Amniotic stem cell (primary cell): ENCODE data around the gene AGXT2.
A peak's percentile ranks its signal among the peaks of the same experiment; 100 is the strongest.
"Not testable (repeated sequence)": the region's sequence is repeated elsewhere in the genome, so short reads cannot be mapped to it uniquely, and the experiment has no call there.

Source experiments
- DNase-seq: peaks from one replicate; lab custom pipeline; 2025; lab: John Stamatoyannopoulos, UW

AGXT2 gene

DNA sequence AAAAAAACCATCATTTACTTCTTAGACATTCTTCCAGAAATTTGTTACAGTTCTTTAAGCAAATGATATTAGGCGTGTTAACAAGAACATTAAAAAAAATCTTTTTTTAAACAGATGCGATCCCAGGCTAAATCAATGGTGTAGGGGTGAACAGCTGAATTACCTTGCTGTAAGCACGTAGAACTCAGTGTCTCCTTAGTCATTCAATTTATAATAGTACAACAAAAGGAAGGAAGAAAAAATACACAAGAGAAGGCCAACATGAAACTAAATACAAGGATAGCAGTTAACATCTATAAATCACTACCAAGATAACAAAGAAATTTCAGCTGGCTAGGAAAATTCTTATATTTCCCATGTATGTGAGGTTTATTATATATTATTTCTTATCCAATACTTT is 35.4 kb downstream of the AGXT2 start:
- DNase-seq = no peak

DNA sequence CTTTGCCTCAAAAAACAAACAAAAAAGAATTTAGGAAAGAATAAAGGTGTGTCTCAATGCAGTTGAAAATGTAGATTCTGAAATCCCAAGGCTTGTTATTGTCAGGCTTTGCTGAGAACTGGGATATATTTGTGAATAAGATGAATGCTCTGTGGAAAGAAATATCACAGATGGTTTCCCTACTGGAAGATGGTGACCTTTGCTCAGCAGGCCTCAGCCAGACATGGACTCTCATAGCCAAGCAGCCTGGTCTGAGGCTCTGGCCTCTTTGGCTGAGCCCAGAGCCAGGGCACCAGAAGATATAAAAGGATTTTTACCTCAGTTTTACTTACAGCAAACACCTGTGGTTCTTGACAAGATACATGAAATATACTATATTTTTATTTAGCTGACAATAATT is 37.1 kb downstream of the AGXT2 start:
- DNase-seq = no peak

DNA sequence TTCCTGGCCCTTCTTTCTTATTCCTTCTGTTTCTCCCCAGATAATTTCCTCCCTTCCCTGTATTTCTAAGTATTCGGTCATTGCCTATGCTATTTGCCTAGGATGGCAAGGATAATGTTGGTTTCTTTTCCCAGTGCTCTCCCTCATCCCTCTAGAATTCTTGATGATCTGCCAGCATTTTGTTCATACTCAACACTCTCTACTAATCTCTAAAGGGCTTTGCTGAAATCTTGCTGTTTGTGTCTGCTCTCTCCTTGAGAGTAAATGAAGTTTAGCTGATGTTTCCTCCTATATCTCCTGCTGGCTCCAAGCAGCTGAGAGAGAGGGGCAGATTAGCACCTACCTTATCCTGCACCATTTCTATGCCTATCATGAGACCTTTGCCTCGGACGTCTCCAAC is 38.1 kb downstream of the AGXT2 start:
- DNase-seq = no peak

DNA sequence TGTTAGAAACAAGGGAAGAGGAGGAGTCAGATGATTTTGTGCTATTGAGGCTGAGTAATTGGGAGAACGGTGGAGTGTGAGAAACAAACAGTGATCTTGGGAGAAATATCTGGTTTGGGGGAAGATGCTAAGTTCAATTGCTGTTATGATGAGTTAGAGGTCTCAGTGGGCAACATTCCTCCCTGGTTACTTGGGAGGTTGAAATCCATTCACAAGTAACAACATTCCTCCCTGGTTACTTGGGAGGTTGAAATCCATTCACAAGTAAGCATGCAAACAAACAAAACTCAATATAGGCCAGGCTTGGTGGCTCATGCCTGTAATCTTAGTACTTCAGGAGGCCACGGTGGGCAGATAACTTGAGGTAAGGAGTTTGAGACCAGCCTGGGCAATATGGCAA is 38.7 kb downstream of the AGXT2 start:
- no peak for DNase-seq

DNA sequence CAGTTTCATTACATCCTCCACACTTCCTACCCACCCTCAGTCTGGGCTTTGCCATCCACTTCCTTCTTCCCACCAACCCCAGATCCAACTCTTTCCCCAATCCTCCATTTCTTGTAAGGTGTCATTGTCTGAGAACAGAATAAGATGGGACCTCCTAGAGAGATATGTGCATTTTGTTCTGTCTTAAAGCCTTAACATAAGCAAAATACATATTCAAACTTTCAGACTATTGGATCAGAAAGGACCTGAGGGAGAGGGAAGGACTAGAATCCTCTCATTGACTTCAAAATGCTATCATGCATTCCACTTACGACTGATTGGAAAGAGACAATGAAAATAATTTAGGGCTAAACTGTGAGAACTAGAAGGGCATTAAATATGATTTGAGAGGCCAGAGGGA is 43.0 kb downstream of the AGXT2 start:
- DNase-seq = no peak

DNA sequence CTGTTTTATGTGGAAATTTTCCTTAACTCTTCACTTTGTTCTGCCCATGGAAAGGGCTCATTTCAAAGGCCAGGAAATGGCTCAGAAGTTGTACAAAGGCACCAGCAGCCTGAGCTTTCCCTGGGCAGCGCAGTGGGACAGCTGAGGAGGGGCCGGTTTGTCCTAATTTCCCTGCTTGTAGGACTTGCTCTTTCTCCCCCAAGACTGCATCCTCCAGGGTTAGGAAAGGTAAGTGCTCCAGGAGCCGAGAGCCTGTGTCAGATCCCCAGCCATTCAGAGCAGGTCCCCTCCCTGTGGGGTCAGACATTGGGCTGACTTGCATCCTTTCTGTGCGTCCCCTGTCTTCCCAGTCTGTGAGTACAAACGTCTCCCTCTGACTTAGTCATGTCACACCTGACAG is 43.5 kb downstream of the AGXT2 start:
- no peak for DNase-seq

DNA sequence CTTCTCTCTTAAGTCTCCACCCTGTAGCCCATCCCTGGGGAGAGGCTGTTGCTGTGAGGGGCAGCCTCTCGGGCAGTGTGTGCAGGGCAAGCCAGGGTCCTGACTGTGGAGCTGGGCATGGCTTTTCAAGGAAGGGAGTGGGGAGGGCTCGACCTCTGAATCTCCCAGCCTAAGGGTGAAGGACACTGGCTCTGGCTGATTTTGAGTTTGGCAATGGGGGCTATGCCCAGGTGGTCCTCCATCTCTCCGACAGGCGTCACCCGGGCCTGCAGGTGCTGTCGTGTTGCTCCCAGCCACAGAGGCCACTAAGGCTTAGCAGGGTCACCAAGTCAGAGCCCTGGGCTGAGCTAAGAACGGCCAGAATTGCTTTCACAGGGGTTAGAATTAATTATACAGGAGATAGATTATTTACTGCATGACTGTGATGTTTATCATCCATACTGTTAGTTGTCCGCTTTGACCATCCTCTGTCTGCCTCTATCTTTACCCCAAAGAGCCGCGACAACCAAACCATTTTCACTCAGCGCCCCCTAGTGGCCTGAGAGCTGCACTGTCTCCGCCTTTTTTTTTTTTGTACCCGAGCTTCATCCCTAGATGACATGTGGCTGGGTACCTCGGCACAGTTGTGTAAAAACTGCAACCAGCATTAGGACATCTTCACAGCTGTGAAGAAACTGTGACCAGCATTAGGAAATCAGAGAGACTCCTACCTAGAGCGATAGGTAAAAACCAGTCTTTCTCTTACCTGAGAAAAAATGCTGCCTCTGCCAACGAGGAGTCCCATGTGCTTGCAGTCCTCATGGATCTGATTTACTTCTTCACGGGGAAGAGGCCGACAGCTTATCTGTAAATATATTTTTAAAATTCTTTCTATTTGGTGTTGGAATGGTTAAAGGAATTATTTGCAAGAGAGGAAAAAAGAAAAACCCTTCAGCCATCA is 44.5 kb downstream of the AGXT2 start:
- peak; percentile 8 for DNase-seq

DNA sequence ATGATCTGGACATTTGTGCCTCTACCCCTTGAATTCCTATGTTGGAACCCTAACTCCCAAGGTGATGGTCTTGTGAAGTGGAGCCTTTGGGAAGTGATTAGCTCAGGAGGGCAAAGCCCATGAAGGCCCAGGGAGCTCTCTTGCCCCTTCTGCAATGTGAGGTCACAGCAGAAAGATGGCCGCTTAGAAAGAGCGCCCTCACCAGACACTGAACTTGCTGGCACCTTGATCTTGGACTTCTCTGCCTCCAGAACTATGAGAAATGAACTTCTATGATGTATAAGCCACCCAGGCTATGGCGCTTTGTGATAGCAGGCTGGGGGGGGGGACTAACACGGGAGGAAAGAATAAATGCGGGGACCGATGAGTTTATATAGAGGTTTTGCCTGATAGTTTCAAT is 45.3 kb downstream of the AGXT2 start:
- DNase-seq = no peak

DNA sequence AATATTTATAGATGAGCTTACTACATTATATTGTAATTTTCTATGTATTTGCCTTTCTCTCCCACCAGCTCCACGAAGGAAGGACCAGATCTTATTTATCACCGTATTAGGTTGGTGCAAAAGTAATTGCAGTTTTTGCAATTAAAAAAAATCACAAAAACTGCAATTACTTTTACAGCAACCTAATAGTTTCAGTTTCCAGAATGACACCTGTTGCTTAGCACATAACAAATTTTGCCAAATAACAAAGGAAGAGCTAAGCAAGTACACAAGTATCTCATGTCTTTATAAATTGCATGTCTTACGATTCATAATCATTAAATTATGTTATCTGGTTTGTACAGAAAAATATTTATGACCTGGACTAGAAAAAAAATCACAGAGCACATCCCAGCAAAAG is 45.9 kb downstream of the AGXT2 start:
- DNase-seq = no peak

DNA sequence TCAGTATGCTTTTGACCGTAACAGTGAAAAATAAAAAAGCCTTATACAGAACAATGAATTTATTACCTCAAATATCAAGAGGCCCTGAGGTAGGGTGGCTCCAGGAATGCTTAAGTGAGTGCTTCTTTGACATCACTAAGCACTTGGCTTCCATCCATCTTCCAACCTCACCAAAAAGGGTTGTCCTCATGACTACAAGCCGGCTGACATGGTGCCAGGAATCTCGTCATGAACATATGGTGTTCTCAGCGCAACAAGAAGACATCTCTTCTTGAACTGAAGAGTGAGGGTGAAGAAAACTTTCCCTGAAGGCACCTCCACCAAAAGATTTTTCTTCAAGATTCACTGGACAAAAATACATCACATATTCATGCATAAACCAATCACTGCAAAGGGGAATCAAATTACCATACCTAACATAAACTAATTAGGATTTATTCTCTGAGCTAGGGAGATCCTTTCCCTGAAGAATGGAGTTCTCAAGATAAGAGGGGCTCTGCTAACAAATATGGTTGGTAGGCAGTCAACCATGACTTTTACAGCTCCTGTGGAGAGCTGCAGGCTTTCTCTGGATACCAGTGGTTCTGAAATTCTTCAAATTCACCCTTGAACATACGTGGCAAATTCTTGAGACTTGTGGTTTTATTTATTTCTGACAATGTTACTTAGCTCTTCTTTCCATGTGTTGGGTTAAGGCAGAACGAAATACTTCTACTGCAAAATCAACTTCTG is 49.5 kb downstream of the AGXT2 start:
- DNase-seq = no peak

DNA sequence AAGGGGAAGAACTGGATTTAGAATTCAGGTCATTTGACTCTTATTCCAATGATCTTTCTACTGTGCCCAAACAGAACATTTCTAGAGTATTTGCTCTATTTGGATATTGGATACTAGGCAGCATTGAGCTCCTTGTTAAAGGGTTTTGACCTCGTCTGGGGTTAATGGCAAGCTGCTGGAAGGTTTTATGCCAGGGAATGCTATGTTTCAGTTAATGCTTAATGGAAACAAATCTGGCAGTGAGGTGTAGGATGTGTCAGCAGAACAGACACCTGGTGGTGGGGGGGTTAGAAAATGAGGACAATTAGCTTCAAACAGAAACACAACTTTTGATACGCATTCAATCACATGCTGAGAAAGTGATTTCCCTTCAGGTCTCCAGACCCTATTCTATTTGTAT is 51.5 kb downstream of the AGXT2 start:
- no peak for DNase-seq

DNA sequence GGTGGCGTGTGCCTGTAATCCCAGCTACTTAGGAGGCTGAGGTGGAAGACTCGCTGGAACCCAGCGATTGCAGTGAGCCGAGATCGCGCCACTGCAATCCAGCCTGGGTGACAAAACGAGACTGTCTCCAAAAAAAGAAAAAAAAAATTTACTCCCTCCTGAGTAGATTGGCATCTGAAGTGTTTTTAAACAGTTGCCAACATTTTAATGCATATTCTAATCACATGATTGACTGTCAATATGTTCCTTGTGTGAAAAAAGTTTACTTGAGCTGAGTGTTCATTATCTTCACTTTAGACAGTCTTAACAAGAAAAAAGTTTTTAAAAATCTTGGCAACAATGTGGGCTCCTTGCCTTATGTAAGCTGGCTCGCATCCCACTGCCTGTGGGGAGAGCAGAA is 53.8 kb downstream of the AGXT2 start:
- no peak for DNase-seq

DNA sequence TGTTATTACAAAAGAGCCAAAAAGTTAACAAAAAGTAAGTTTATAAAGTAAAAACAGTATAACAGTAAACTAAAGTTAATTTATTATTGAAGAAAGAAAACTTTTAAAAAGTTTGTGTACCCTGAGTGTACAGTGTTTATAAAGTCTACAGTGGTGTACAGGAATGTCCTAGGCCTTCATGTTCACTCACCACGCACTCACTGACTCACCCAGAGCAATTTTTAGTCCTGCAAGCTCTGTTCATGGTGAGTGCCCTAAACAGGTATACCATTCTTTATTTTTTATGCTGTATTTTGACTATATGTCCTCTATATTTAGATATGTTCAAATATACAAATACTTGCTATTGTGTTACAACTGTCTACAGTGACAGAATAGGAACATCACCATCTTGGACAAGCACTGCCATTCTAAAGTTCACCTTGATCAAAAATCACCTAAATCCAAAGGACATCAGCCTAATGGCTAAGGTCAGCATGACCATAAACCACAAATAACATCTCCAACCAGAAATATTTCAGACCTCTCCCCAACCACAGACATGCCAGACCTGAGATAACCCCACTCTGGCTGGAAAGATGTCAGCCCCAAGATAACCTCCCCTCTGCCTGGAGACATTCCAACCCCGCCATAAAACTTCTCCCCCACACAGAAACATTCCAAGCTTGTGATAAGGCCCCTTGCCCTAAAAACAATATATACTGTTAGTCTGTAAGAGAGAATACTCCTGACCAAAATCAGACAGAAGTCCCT is 56.1 kb downstream of the AGXT2 start:
- DNase-seq = no peak

DNA sequence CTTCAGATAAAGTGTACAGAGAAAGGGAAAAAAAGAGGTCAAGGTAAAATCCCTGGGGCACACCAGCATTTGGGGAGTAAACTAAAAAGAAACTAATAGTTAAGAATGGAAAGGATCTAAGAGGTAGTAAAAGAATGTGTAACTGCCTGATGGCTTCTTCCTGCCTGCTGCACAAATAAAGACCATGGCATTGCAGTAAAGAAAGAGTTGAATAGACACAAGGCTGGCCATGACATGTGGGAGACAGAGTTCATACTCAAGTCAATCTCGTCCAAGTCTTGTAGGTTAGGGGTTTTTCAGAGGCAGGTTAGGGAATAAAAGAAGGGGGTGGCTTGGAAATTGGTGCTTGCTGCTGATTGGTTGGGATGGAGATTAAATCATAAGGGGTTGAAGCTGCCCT is 60.8 kb downstream of the AGXT2 start:
- DNase-seq = no peak

DNA sequence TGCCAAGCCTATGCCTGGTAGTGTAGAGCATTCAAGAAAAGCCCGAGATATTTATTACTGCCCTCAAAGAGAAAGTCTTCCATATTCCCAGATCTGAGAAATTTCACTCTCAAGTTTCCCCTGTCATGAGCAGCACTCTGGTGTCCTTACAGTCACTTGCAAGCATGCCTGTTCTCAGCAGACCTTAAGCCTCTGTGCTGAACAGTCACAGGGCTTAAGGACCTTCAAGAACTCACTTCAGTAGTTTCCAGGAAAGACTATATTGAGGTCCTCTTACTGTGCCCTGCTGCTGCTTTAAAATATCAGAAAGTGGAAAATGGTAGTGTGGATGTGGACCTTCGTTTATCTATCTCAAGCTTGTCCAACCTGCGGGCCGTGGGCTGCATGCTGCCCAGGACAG is 64.9 kb downstream of the AGXT2 start:
- DNase-seq = no peak

DNA sequence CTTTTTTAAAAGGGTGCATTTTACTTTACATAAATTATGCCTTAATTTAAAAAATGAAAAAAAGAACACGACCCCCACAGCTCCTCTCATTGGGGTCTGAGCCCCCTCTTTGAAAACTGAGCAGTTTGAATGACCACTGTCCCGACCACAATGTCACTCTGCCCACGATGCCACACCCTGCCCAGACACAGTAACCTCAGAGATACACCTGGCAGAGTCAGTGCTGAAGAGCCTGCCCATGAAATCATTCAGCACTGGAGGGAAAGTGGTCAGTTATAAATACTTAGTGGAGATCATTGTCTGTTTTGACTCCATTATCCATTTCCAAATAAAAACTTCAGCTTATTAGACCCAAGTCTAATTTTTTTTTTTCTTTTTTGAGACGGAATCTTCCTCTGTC is 69.1 kb downstream of the AGXT2 start:
- no peak for DNase-seq

DNA sequence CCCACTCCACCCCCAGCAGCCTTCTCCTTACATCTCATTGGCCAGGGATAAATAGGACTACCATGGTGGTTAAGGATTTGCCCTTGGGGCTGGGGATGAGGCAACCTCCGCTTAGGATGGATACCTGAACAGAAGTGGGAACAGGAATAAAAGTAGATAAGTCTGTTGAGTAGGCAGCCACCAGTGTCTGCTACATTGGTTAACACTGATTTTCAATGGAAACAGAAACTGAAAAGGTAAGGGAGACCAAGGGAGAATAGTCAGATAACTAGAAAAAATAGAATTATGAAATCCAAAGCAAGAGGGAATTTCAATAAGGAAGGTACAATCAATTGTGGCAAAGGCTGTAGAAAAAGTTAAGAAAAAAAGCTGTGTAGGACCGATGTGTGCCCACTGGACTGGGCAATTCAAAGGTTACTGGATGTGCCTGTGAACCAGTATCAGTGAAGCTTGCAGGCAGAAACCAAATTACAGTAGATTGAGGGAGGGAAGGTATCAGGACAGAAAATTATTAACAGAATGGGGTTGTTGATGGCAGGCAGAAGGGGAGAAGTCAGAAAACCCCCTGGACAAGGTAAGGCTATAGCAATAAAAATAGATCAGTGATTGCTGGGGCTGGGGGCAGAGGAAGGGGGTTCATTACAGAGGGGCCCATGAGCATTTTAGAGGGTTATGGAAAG is 69.7 kb downstream of the AGXT2 start:
- DNase-seq = no peak

DNA sequence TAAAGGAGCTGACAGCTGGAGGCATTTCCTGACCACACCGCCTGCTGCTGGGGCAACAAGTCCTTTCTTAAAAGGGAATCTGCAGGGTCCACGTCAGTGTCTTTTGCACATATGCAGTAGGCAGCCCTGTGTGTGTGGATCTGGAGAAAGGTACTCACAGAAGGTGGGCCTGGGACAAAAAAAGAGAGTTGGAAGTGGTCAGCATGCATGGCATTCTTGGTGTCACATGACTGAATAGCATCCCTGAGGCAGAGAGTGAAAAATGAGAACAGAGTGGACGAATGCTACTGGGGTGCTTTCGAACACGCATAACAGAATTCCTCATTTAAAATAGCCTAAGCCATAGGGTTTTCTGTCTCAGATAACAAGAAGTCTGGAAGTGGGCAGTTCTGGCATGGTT is 71.4 kb downstream of the AGXT2 start:
- no peak for DNase-seq

DNA sequence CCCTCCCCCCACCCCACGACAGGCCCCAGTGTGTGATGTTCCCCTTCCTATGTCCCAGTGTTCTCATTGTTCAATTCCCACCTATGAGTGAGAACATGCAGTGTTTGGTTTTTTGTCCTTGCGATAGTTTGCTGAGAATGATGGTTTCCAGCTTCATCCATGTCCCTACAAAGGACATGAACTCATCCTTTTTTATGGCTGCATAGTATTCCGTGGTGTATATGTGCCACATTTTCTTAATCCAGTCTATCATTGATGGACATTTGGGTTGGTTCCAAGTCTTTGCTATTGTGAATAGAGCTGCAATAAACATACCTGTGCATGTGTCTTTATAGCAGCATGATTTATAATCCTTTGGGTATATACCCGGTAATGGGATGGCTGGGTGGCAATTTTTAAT is 76.1 kb downstream of the AGXT2 start:
- DNase-seq = not testable (repeated sequence)

DNA sequence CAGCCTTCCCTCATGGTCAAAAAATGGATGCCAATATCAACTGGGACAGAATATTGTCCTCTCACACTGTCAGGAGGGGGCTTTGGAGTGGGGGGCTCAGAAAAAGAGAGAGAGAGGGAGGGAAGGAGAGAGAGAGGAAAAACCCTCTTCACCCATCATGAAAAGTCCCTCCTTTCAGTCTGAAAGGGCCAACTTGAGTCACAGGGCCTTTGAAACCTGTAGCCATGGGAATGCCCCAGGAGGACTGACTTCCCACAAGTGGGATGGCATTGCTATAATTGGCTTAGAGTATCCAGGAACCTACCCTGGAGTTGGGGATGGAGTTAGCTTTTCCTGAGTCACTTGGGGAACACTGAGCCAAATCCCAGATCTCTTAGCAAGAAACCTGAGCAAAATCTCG is 77.2 kb downstream of the AGXT2 start:
- no peak for DNase-seq

DNA sequence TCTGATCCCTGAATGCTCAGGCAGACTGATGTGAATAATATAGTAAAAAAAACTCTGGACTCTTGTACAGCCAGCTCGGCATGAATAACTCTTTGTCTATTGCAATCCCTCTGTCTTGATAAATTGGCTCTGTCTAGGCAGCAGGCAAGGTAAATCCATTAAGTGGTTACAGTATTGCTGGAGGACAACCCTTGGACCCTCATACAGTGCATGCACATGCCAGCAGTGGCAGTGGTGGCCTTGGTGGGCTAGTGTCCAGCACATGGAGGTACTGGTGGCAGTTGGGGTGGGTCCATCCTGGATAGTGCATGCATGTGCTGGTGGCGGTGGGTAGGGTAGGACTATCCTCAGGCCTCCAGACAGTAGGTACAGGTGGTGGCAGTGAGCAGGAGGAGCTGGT is 79.5 kb downstream of the AGXT2 start:
- DNase-seq = no peak

DNA sequence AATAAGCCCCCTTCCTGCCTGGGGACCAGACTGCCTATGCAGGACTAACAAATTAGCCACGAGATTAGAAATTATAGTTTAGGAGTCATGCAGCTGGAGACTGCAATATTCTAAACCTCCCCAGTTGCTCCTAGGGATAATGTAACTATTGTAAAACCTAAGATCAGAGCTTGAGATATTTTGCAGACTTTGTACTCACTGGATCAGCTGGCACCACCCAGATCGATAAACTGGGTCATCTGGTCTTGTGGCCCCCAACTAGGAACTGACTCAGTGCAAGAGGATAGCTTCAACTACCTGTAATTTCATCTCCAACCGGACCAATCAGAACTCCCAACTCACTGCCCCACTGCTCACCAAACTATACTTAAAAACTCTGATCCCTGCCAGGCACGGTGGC is 80.2 kb downstream of the AGXT2 start:
- DNase-seq = no peak
